Ovary (tissue), 9 donors: Measurements from ENCODE around the gene ANKRD33B. TPM values are rescaled to one million over a fixed set of nuclear protein-coding genes. Genes with fewer than 3 reads are reported as not detected.

Experiments
- DNase-seq, 5 donors: peaks; one replicate each; pipeline ENCODE4 v3.0.0-alpha.2; 2019 to 2020
- H3K27ac ChIP-seq, 2 donors: fragments of 200-600 bp; one replicate each; pipeline versions ENCODE4 v1.5.1 to v1.8.0; 2019 to 2022
- H3K27me3 ChIP-seq: fragments of 200-600 bp; one replicate; pipeline ENCODE4 v1.8.0; 2022
- H3K36me3 ChIP-seq: fragments of 200-600 bp; sonication (generic); one replicate; pipeline ENCODE4 v1.5.1; 2019
- H3K4me1 ChIP-seq: one replicate; pipeline ENCODE4 v1.8.1; 2013; ENCODE audit warnings: mild to moderate bottlenecking, moderate library complexity; ENCODE audit not compliant: insufficient read depth
- H3K4me3 ChIP-seq: fragments of 200-600 bp; sonication (generic); one replicate; pipeline ENCODE4 v1.5.1; 2017
- H3K9me3 ChIP-seq, 2 donors: fragments of 200-600 bp in 1 of 2; sonication (generic) in 1 of 2; one replicate each; pipeline versions ENCODE4 v1.5.1 to v1.8.1; 2013 to 2019; ENCODE audit warnings: mild to moderate bottlenecking in 1 of 2, moderate library complexity in 1 of 2
- CTCF ChIP-seq, 3 donors: fragments of 450-650 bp in 2 of 3; fragments of 200-600 bp in 1 of 3; IDR thresholded peaks; one replicate each; pipeline versions ENCODE4 v1.5.1 to v1.8.0; 2016 to 2022; ENCODE audit warnings: antibody characterized with exemption in 3 of 3, mild to moderate bottlenecking in 1 of 3
- EP300 ChIP-seq: sonication (generic); formaldehyde crosslinking; IDR thresholded peaks from one replicate; pipeline ENCODE4 v1.6.1; 2017; ENCODE audit warnings: antibody characterized with exemption
- POLR2A ChIP-seq: fragments of 450-650 bp; IDR thresholded peaks from one replicate; pipeline ENCODE4 v1.6.1; 2017; ENCODE audit warnings: antibody characterized with exemption, mild to moderate bottlenecking, moderate library complexity
- WGBS, 3 donors: extraction: QIAGEN DNeasy Blood & Tissue Kit in 1 of 3; methylation state at CpG; one replicate each; pipeline versions ENCODE4 v1.1.5 to v1.1.7; 2013 to 2017; 5-methylcytosine and 5-hydroxymethylcytosine counted together
- intact Hi-C, 4 donors: fragments of 100-400 bp; cut with DNase I; formaldehyde crosslinking; loops; one replicate each; pipeline versions ENCODE4 v1.11.0 to v1.15.1; 2022 to 2023
- polyA plus RNA-seq, 2 donors: library from polyadenylated mRNA; stranded (reverse); fragments of 200-250 nt in 1 of 2; fragments of 350-450 nt in 1 of 2; fragmentation: Illumina TruSeq in 1 of 2; extraction: RNeasy Lipid Tissue Mini Kit (QIAGEN cat#74804) in 1 of 2; gene quantifications; one replicate each; pipeline ENCODE4 v1.2.3, GENCODE V29; 2013 to 2014
- total RNA-seq, 7 donors: library from RNA; depleted of rRNA in 2 of 7; stranded (reverse); fragments of >200 nt in 2 of 7; fragmentation: NEBNext Ultra II Directional in 3 of 7; extraction: Animal tissue kit (Norgen Biotek cat#: 25700) in 3 of 7; gene quantifications; one replicate each; pipeline versions ENCODE4 v1.1.0 to v1.2.4, GENCODE V29; 2016 to 2023
- donor health status: DM: no; HTN: no; CAD: no; lungs with moderate emphysema.
- donor health status: DM: no; HTN: no; CAD: no.
- donor health status: Bipolar disorder and iron deficiency.
- donor health status: DM: yes; HTN: yes; CAD: no.
- donor health status: DM: no; HTN: no; CAD: no.
- donor health status: DM: yes; HTN: yes; CAD: no.

The ANKRD33B gene
- total and polyA plus RNA-seq, 9 donors, result 0.65 to 13.3 (median 1.9) TPM

DNA sequence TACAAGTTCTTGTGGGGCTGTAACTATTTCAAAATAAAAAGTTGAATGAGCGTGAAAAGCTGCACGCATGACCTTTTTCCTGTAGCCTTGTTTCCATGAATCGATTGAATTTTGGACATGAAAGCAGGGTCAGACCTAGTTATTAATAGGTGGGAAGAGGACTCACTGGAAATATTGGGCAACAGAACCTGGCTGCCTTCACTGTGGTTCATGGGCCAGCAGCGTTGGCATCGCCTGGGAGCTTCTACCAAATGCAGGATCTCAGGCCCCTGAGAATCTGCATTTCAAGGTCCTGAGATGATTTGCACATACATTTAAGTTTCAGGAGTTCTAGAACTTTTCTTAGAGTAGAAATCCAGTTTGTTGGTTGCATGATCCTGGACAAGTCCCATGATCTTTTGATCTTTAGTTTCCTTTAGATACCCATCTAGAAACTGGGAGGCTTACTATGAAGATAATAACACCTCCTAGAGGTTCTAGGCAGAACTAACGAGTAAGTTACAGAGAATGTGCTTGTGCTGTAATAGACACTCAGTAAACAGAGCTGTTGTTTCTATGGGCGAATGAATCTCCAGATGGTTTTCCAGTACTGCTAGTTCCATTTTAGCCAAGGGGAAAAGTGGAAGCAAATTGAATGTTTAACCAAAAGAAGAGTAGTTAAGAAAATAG, 12.4 kb downstream of the ANKRD33B start:
- intact Hi-C loops, result no loop called here
- H3K27ac ChIP-seq, result no peak overlapping the region

DNA sequence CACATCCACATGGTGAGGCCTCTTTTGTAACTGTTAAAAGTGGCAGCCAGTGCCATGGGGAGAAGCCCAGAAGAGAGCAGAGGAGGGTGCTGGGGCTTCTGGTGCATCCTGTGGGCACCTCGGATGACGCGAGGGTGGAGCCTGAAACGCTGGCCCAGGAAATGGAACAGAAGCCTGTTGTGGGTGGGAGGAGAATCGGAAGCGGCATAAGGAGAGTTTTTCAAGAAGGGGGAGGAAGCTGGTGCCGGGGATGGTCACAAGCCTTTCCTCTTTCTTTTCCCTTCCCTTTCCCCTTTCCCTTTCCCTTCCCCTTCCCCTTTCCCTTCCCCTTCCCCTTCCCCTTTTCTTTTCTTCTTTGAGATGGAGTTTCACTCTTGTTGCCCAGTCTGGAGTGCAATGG, 12.9 kb downstream of the ANKRD33B start:
- no peak for DNase-seq
- Histone ChIP-seq H3K27ac (no peak overlapping the region), H3K4me1 (no peaks in the 10 kb centered on the region), H3K9me3 (no peaks in the 10 kb centered on the region), H3K36me3 (no peaks in the 10 kb centered on the region), H3K4me3 (no peak overlapping the region), H3K27me3 (no peaks in the 10 kb centered on the region)
- no peak for TF ChIP-seq EP300
- no peak for TF ChIP-seq POLR2A
- TF ChIP-seq CTCF (IDR thresholded peaks at IDR 0.05), result no peak
- WGBS, 3 donors, result 83 to 89% (median 87%) methylated on average over 7 of the region's 7 CpGs
- intact Hi-C loops, result no loop called here

More for the DNA sequence above, 12.4 kb downstream of the ANKRD33B start:
- 90 to 93% (median 91%) methylated on average over 7 of the region's 7 CpGs for WGBS, 3 donors
- Histone ChIP-seq H3K36me3 (no peaks in the 10 kb centered on the region), H3K27me3 (no peaks in the 10 kb centered on the region), H3K4me3 (no peak overlapping the region), H3K4me1 (no peaks in the 10 kb centered on the region), H3K9me3 (no peaks in the 10 kb centered on the region)
- TF ChIP-seq CTCF (IDR thresholded peaks at IDR 0.05) (no peak), POLR2A (no peak), EP300 (no peak)
- DNase-seq, result no peak

- no peaks in the 10 kb centered on the region for H3K9me3 ChIP-seq
- WGBS, 3 donors, result 56 to 66% (median 57%) methylated on average over 18 of the region's 18 CpGs
- intact Hi-C loops, result no loop called here
- no peak for DNase-seq
- H3K27ac ChIP-seq, result no peak overlapping the region
- H3K36me3 ChIP-seq, result no peaks in the 10 kb centered on the region
- no peaks in the 10 kb centered on the region for H3K27me3 ChIP-seq
- TF ChIP-seq POLR2A, result no peak
- H3K4me3 ChIP-seq, result no peak overlapping the region
- H3K4me1 ChIP-seq, result no peaks in the 10 kb centered on the region
Measured at GRCh38 chr5:10577371-10578292, 13.8 kb downstream of the ANKRD33B start.

- no peaks in the 10 kb centered on the region for H3K27me3 ChIP-seq
- TF ChIP-seq CTCF (IDR thresholded peaks at IDR 0.05) (no peak), EP300 (no peak), POLR2A (no peak)
- 90 to 100% (median 91%) methylated on average over 1 of the region's 1 CpG for WGBS, 3 donors
Measured at GRCh38 chr5:10578293-10578665, 14.4 kb downstream of the ANKRD33B start.

GRCh38 chr5:10578869-10579268, 15.0 kb downstream of the ANKRD33B start:
- no peak for TF ChIP-seq CTCF (IDR thresholded peaks at IDR 0.05)
- TF ChIP-seq POLR2A, result no peak
- no peak for TF ChIP-seq EP300
- no peak overlapping the region for H3K27ac ChIP-seq
- DNase-seq, result no peak
- intact Hi-C loops, result no loop called here
- H3K4me3 ChIP-seq, result no peak overlapping the region
- H3K27me3 ChIP-seq, result no peaks in the 10 kb centered on the region
- no peaks in the 10 kb centered on the region for H3K9me3 ChIP-seq
- 91 to 93% (median 92%) methylated on average over 6 of the region's 6 CpGs for WGBS, 3 donors
- H3K36me3 ChIP-seq, result no peaks in the 10 kb centered on the region
- no peaks in the 10 kb centered on the region for H3K4me1 ChIP-seq

More at GRCh38 chr5:10578293-10578665, 14.4 kb downstream of the ANKRD33B start:
- Histone ChIP-seq H3K27ac (no peak overlapping the region), H3K4me3 (no peak overlapping the region), H3K36me3 (no peaks in the 10 kb centered on the region), H3K4me1 (no peaks in the 10 kb centered on the region), H3K9me3 (no peaks in the 10 kb centered on the region)
- intact Hi-C loops, result no loop called here
- no peak for DNase-seq
